Measurements from ENCODE around the gene SLC38A6. TPM values are rescaled to one million over a fixed set of nuclear protein-coding genes. Genes with fewer than 3 reads are reported as not detected.
A peak's percentile ranks its signal among the peaks of the same experiment; 100 is the strongest.

Gene SLC38A6
- total RNA-seq, 2 donors from 2014 or later = 8.7 to 11.8 TPM

- no peaks in the 10 kb centered on the region for H3K4me1 Mint-ChIP-seq
- peaks cover 4% of the 10 kb centered on the region for H3K9me3 Mint-ChIP-seq
- no peak for ATAC-seq (replicated peaks)
- H3K27me3 Mint-ChIP-seq = no peaks in the 10 kb centered on the region
- no peak overlapping the region for H3K4me3 Mint-ChIP-seq
- peaks cover 6% of the 10 kb centered on the region for H3K36me3 Mint-ChIP-seq (ENCODE audit: low read depth)
- H3K27ac Mint-ChIP-seq = no peak overlapping the region
Measured at GRCh38 chr14:61003571-61003970, 22.5 kb downstream of the SLC38A6 start.

- Mint-ChIP-seq H3K4me1 (no peaks in the 10 kb centered on the region), H3K27me3 (no peaks in the 10 kb centered on the region), H3K36me3 (ENCODE audit: low read depth) (no peaks in the 10 kb centered on the region), H3K9me3 (no peaks in the 10 kb centered on the region), H3K4me3 (no peak overlapping the region), H3K27ac (no peak overlapping the region)
- ATAC-seq (replicated peaks) = no peak
Measured at GRCh38 chr14:61019537-61019936, 38.5 kb downstream of the SLC38A6 start.

GRCh38 chr14:61025251-61026223 is 44.5 kb downstream of the SLC38A6 start:
- no peaks in the 10 kb centered on the region for H3K4me1 Mint-ChIP-seq
- H3K9me3 Mint-ChIP-seq = no peaks in the 10 kb centered on the region
- no peak overlapping the region for H3K4me3 Mint-ChIP-seq
- ATAC-seq (replicated peaks) = peak; percentile 52
- no peak overlapping the region for H3K27ac Mint-ChIP-seq
- H3K27me3 Mint-ChIP-seq = no peaks in the 10 kb centered on the region
- no peaks in the 10 kb centered on the region for H3K36me3 Mint-ChIP-seq (ENCODE audit: low read depth)

GRCh38 chr14:61026526-61026925 is 45.5 kb downstream of the SLC38A6 start:
- Mint-ChIP-seq H3K36me3 (ENCODE audit: low read depth) (no peaks in the 10 kb centered on the region), H3K4me3 (no peak overlapping the region), H3K27me3 (no peaks in the 10 kb centered on the region), H3K27ac (no peak overlapping the region), H3K4me1 (no peaks in the 10 kb centered on the region), H3K9me3 (no peaks in the 10 kb centered on the region)
- no peak for ATAC-seq (replicated peaks)

GRCh38 chr14:61031026-61031425 is 50.0 kb downstream of the SLC38A6 start:
- no peak for ATAC-seq (replicated peaks)
- Mint-ChIP-seq H3K27ac (no peak overlapping the region), H3K27me3 (no peaks in the 10 kb centered on the region), H3K4me3 (no peak overlapping the region), H3K36me3 (ENCODE audit: low read depth) (no peaks in the 10 kb centered on the region), H3K9me3 (no peaks in the 10 kb centered on the region), H3K4me1 (no peaks in the 10 kb centered on the region)

- no peak for ATAC-seq (replicated peaks)
- Mint-ChIP-seq H3K4me3 (no peak overlapping the region), H3K36me3 (ENCODE audit: low read depth) (no peaks in the 10 kb centered on the region), H3K27ac (no peak overlapping the region), H3K27me3 (no peaks in the 10 kb centered on the region), H3K9me3 (no peaks in the 10 kb centered on the region), H3K4me1 (no peaks in the 10 kb centered on the region)
Measured at GRCh38 chr14:61033054-61033453, 52.0 kb downstream of the SLC38A6 start.

- Mint-ChIP-seq H3K36me3 (ENCODE audit: low read depth) (no peaks in the 10 kb centered on the region), H3K27me3 (no peaks in the 10 kb centered on the region), H3K4me1 (no peaks in the 10 kb centered on the region), H3K9me3 (no peaks in the 10 kb centered on the region), H3K4me3 (no peak overlapping the region), H3K27ac (no peak overlapping the region)
- no peak for ATAC-seq (replicated peaks)
Measured at GRCh38 chr14:61033855-61034254, 52.8 kb downstream of the SLC38A6 start.

GRCh38 chr14:61034416-61035120 is 53.5 kb downstream of the SLC38A6 start:
- Mint-ChIP-seq H3K9me3 (no peaks in the 10 kb centered on the region), H3K4me1 (no peaks in the 10 kb centered on the region), H3K36me3 (ENCODE audit: low read depth) (no peaks in the 10 kb centered on the region), H3K4me3 (no peak overlapping the region), H3K27me3 (no peaks in the 10 kb centered on the region), H3K27ac (no peak overlapping the region)
- peak; percentile 31 for ATAC-seq (replicated peaks)

GRCh38 chr14:61037215-61037614 is 56.2 kb downstream of the SLC38A6 start:
- no peak overlapping the region for H3K27ac Mint-ChIP-seq
- H3K27me3 Mint-ChIP-seq = no peaks in the 10 kb centered on the region
- no peaks in the 10 kb centered on the region for H3K4me1 Mint-ChIP-seq
- no peak for ATAC-seq (replicated peaks)
- H3K36me3 Mint-ChIP-seq (ENCODE audit: low read depth) = no peaks in the 10 kb centered on the region
- H3K4me3 Mint-ChIP-seq = no peak overlapping the region
- no peaks in the 10 kb centered on the region for H3K9me3 Mint-ChIP-seq

- Mint-ChIP-seq H3K27ac (peak overlapping the region; percentile 52), H3K4me3 (no peak overlapping the region), H3K4me1 (no peaks in the 10 kb centered on the region), H3K27me3 (no peaks in the 10 kb centered on the region), H3K36me3 (ENCODE audit: low read depth) (no peaks in the 10 kb centered on the region), H3K9me3 (no peaks in the 10 kb centered on the region)
- ATAC-seq (replicated peaks) = no peak
Measured at GRCh38 chr14:61041704-61042103, 60.7 kb downstream of the SLC38A6 start.

GRCh38 chr14:61042220-61042619 is 61.2 kb downstream of the SLC38A6 start:
- H3K36me3 Mint-ChIP-seq (ENCODE audit: low read depth) = no peaks in the 10 kb centered on the region
- H3K4me1 Mint-ChIP-seq = no peaks in the 10 kb centered on the region
- no peaks in the 10 kb centered on the region for H3K27me3 Mint-ChIP-seq
- H3K4me3 Mint-ChIP-seq = no peak overlapping the region
- H3K27ac Mint-ChIP-seq = no peak overlapping the region
- no peaks in the 10 kb centered on the region for H3K9me3 Mint-ChIP-seq
- no peak for ATAC-seq (replicated peaks)

- H3K36me3 Mint-ChIP-seq (ENCODE audit: low read depth) = no peaks in the 10 kb centered on the region
- no peak overlapping the region for H3K27ac Mint-ChIP-seq
- no peak overlapping the region for H3K4me3 Mint-ChIP-seq
- no peaks in the 10 kb centered on the region for H3K9me3 Mint-ChIP-seq
- ATAC-seq (replicated peaks) = no peak
- no peaks in the 10 kb centered on the region for H3K4me1 Mint-ChIP-seq
- H3K27me3 Mint-ChIP-seq = no peaks in the 10 kb centered on the region
Measured at GRCh38 chr14:61043506-61043905, 62.5 kb downstream of the SLC38A6 start.

GRCh38 chr14:61047021-61047420 is 66.0 kb downstream of the SLC38A6 start:
- H3K36me3 Mint-ChIP-seq (ENCODE audit: low read depth) = no peaks in the 10 kb centered on the region
- H3K27ac Mint-ChIP-seq = no peak overlapping the region
- no peaks in the 10 kb centered on the region for H3K27me3 Mint-ChIP-seq
- no peaks in the 10 kb centered on the region for H3K9me3 Mint-ChIP-seq
- H3K4me1 Mint-ChIP-seq = no peaks in the 10 kb centered on the region
- no peak for ATAC-seq (replicated peaks)
- H3K4me3 Mint-ChIP-seq = no peak overlapping the region

- Mint-ChIP-seq H3K4me1 (no peaks in the 10 kb centered on the region), H3K4me3 (no peak overlapping the region), H3K36me3 (ENCODE audit: low read depth) (peaks cover 10% of the 10 kb centered on the region), H3K9me3 (peaks cover 2% of the 10 kb centered on the region), H3K27ac (peak overlapping the region; percentile 24), H3K27me3 (no peaks in the 10 kb centered on the region)
- ATAC-seq (replicated peaks) = no peak
Measured at GRCh38 chr14:61048640-61049039, 67.6 kb downstream of the SLC38A6 start.

GRCh38 chr14:61050417-61050816 is 69.4 kb downstream of the SLC38A6 start:
- no peaks in the 10 kb centered on the region for H3K27me3 Mint-ChIP-seq
- H3K36me3 Mint-ChIP-seq (ENCODE audit: low read depth) = peaks cover 20% of the 10 kb centered on the region
- H3K9me3 Mint-ChIP-seq = peaks cover 11% of the 10 kb centered on the region
- H3K4me3 Mint-ChIP-seq = no peak overlapping the region
- H3K27ac Mint-ChIP-seq = no peak overlapping the region
- no peaks in the 10 kb centered on the region for H3K4me1 Mint-ChIP-seq
- no peak for ATAC-seq (replicated peaks)

Data from activated T-helper 17 cell treated with anti-CD3 and anti-CD28 coated beads, Interleukin-2, amount 50 U/mL, for 72 hours (primary cell).